Testis (tissue), 2 donors: ENCODE results near the gene SYCE3.

ENCODE experiments used
- CTCF ChIP-seq, 3 experiments: fragments of 450-650 bp in 2 of 3; fragments of 200-600 bp in 1 of 3; sonication (generic) in 1 of 3; IDR thresholded peaks; one replicate each; pipeline ENCODE4 v1.5.1; 2016 to 2019; ENCODE audit warnings: antibody characterized with exemption in 3 of 3, mild to moderate bottlenecking in 2 of 3, moderate library complexity in 1 of 3
- POLR2A ChIP-seq: fragments of 450-650 bp; IDR thresholded peaks from one replicate; pipeline ENCODE4 v1.6.1; 2017; ENCODE audit warnings: antibody characterized with exemption, mild to moderate bottlenecking, moderate library complexity

GRCh38 chr22:50522806-50523438 lies 39.8 kb downstream of the SYCE3 start:
- TF ChIP-seq CTCF (IDR thresholded peaks at IDR 0.05): no peak
- no peak for TF ChIP-seq POLR2A
